Mucosa of descending colon (tissue), 3 donors: Measurements from ENCODE around the gene LRRC37B. TPM values are rescaled to one million over a fixed set of nuclear protein-coding genes. Genes with fewer than 3 reads are reported as not detected.

Experiments used
- ATAC-seq: fragments of 200-7000 bp; cut with Tn5 transposase; one replicate; pipeline ENCODE4 v1.9.1; 2020; ENCODE audit warnings: mild to moderate bottlenecking, moderate library complexity
- DNase-seq, 3 donors: peaks; one replicate each; pipeline ENCODE4 v3.0.0-alpha.2; 2020
- H3K36me3 ChIP-seq: fragments of 200-600 bp; one replicate; pipeline ENCODE4 v1.8.0; 2021; ENCODE audit warnings: low read depth, mild to moderate bottlenecking
- H3K4me1 ChIP-seq: fragments of 200-600 bp; one replicate; pipeline ENCODE4 v1.8.0; 2021; ENCODE audit warnings: low read depth, mild to moderate bottlenecking
- H3K4me3 ChIP-seq: fragments of 200-600 bp; one replicate; pipeline ENCODE4 v1.8.0; 2021; ENCODE audit warnings: mild to moderate bottlenecking
- H3K9me3 ChIP-seq: fragments of 200-600 bp; one replicate; pipeline ENCODE4 v1.8.0; 2021; ENCODE audit warnings: mild to moderate bottlenecking
- intact Hi-C, 2 donors: fragments of 100-400 bp; cut with DNase I in 1 of 2; cut with micrococcal nuclease in 1 of 2; formaldehyde crosslinking; loops; one replicate each; pipeline versions ENCODE4 v1.11.0 to v1.11.1; 2022; cut with DNase I, micrococcal nuclease
- total RNA-seq, 3 donors: library from RNA; stranded (reverse); fragmentation: NEBNext Ultra II Directional in 2 of 3; extraction: Animal tissue kit (Norgen Biotek cat#: 25700) in 2 of 3; gene quantifications; one replicate each; pipeline versions ENCODE4 v1.2.1 to v1.2.4, GENCODE V29; 2021 to 2023
- TF ChIP-seq, protein P1 (sequence below): fragments of 200-600 bp; IDR thresholded peaks from one replicate; pipeline ENCODE4 v1.8.0; 2022; ENCODE audit warnings: antibody characterized with exemption, mild to moderate bottlenecking
- donor health status: DM: no; HTN: no; CAD: no; lungs with moderate emphysema.
- donor health status: DM: no; HTN: no; CAD: no.
- donor health status: DM: no; HTN: yes; CAD: no.

Gene LRRC37B
- total RNA-seq, 3 donors from 2014 or later: 13.5 to 17.4 (median 16.5) TPM

DNA sequence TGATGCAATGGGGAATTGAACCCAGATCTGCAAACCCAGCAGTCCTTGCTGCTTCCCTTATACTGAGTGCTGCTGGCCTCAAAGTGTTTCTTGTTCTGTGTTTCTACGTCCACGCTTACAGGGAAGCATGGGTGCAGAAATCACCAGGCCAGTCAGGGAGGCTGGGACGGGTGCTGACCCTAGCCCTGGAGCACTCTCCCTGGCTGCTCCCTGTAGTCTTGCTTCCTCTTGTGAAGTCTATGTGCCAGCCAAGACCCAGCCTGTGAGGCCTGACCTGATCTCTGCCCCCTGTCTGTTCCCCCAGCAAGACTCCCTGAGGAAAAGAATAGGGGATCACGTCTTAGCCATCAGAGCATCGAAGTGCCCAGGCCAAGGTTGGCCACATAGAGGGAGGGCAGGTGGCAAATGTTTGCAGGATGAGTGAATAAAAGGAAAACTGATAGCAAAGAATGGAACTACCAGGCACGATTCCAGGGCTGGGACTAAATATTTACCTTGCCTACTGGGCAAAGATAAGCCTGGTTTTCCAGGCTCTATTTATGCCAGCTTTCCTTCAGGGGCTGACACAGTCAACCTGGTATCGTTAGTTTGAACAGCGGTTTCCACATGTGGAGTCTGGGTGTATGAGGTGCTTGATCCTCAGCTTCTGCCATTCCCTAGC, 93.9 kb downstream of the LRRC37B start:
- DNase-seq (peak in 1 of 3 donors; percentile 78), ATAC-seq (peak; percentile 91)
- H3K4me3 ChIP-seq: no peak overlapping the region
- no peaks in the 10 kb centered on the region for H3K4me1 ChIP-seq
- no peaks in the 10 kb centered on the region for H3K9me3 ChIP-seq
- intact Hi-C loops: no loop called here
- TF ChIP-seq, protein P1, sequence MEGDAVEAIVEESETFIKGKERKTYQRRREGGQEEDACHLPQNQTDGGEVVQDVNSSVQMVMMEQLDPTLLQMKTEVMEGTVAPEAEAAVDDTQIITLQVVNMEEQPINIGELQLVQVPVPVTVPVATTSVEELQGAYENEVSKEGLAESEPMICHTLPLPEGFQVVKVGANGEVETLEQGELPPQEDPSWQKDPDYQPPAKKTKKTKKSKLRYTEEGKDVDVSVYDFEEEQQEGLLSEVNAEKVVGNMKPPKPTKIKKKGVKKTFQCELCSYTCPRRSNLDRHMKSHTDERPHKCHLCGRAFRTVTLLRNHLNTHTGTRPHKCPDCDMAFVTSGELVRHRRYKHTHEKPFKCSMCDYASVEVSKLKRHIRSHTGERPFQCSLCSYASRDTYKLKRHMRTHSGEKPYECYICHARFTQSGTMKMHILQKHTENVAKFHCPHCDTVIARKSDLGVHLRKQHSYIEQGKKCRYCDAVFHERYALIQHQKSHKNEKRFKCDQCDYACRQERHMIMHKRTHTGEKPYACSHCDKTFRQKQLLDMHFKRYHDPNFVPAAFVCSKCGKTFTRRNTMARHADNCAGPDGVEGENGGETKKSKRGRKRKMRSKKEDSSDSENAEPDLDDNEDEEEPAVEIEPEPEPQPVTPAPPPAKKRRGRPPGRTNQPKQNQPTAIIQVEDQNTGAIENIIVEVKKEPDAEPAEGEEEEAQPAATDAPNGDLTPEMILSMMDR: no peak
- no peaks in the 10 kb centered on the region for H3K36me3 ChIP-seq

DNA sequence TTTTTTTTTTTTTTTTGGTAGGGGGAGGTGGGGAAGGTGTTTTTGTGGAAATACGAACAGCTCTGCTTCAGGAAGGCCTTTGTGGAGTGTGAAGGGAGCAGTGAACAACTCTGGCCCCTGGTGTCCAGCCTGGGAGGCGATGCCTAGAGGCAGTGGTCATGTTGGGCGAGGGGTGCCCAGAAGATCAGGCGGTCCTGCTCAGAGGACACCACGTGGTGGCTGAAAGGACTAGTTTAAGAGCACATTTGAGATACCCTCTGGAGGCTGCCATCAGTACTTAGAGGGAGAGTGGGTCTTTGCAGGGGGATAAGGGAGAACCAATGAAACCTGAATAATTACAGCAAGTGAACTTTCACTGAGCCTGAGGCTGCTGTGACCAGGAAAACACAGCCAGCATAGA, 95.0 kb downstream of the LRRC37B start:
- DNase-seq (no peak), ATAC-seq (no peak)
- Histone ChIP-seq H3K9me3 (no peaks in the 10 kb centered on the region), H3K36me3 (no peaks in the 10 kb centered on the region), H3K4me1 (no peaks in the 10 kb centered on the region), H3K4me3 (no peak overlapping the region)
- TF ChIP-seq, protein P1: no peak
- intact Hi-C loops: no loop called here

DNA sequence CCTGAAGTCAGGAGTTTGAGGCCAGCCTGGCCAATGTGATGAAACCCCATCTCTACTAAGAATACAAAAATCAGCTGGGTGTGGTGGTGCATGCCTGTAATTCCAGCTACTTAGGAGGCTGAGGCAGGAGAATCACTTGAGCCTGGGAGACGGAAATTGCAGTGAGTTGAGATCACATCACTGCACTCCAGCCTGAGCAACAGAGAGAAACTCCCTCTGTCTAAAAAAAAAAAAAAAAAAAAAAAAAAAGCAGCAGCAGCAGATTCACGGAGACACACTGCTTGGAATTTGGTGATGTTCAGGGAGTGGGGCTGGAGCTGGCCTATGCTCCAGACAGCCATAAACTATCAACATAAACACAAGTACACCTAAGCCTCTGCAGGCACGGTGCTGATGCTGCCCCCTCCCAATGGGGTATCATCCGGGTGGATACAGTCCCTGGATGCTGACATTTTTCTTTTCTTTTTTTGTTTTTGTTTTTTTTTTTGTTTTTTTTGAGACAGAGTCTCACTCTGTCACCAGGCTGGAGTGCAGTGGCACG, 95.5 kb downstream of the LRRC37B start:
- TF ChIP-seq, protein P1: no peak
- Histone ChIP-seq H3K4me3 (no peak overlapping the region), H3K36me3 (no peaks in the 10 kb centered on the region), H3K9me3 (no peaks in the 10 kb centered on the region), H3K4me1 (no peaks in the 10 kb centered on the region)
- DNase-seq: no peak
- intact Hi-C loops: no loop called here
- ATAC-seq: no peak

Other genes with a start within 250 kb of the LRRC37B start
- 10 to 100 TPM; 13.5 to 63.9 (median 20.7) TPM for gene COPRS, start 148.1 kb upstream of the LRRC37B start, total RNA-seq
- gene UTP6, start 105.7 kb upstream of the LRRC37B start, total RNA-seq: 10 to 100 TPM; 31.8 to 48.3 (median 41.7) TPM
- 10 to 100 TPM; 20.0 to 30.7 (median 20.9) TPM for gene SUZ12, start 70.4 kb upstream of the LRRC37B start, total RNA-seq
- 10 to 100 TPM; 21.2 to 48.6 (median 21.4) TPM for gene RHOT1, start 135.1 kb downstream of the LRRC37B start, total RNA-seq